Stimulated activated CD8-positive, alpha-beta memory T cell treated with anti-CD3 and anti-CD28 coated beads, Interleukin-12 subunit alpha, Interleukin-12 subunit beta, amount 100 ng/mL, for 24 hours (primary cell): ENCODE data around the gene ANKH.
A peak's percentile ranks its signal among the peaks of the same experiment; 100 is the strongest.

Source experiments
- DNase-seq: peaks from one replicate; pipeline ENCODE4 v3.0.0-alpha.2; 2020; ENCODE audit errors: extremely low read depth

The ANKH gene

GRCh38 chr5:14664270-14665100 lies 207.1 kb downstream of the ANKH start, which contains the start of gene OTULIN:
OTULIN (plus strand) TSS chr5:14664718; CDS start chr5:14664826, 108 bp downstream.
- peak; percentile 78 for DNase-seq

DNA sequence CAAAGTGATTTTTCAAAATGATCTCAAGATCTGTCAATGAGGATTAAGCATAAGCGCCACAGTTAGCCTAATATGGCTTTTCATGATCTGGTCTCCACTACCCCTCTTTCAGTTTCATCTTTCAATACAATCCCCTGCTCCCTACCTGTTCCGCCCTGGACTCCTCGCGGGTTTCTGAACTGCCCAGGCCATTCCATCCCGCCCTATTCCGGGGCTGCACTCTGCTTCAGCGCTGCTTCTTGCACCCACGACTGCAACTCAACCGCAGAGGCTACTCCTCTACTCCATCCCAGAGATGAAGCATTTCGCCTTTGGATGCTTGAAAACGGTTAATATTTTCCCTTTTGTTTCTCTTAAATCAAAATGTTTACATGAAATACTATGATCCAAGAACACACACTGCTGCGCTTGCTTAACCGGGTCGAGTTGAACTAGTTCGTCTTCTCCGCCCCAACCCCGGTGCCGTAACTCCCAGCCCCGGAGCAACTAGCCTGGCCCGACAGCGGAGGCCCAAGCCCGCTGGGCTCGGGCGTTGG lies 207.8 kb downstream of the ANKH start:
- no peak for DNase-seq

GRCh38 chr5:14662721-14663260 lies 208.8 kb downstream of the ANKH start:
- no peak for DNase-seq

DNA sequence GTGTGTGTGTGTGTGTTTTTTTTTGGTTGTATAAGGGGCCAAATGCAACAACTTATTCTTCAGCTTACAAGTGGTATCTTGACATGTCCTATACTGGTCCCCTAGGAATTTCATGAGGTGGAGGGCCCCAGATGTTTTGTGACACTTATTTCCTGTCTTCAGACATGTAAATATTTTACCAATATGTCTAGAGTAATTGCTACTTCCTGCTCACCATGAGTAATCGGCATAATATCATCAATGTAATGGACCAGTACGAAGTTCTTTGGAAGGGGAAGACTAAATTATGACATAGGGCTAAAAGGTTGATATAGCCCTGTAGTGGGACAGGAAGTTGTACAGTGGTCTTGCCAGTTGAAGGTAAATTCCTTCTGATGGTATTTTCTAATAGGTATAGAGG lies 210.7 kb downstream of the ANKH start:
- DNase-seq = no peak

DNA sequence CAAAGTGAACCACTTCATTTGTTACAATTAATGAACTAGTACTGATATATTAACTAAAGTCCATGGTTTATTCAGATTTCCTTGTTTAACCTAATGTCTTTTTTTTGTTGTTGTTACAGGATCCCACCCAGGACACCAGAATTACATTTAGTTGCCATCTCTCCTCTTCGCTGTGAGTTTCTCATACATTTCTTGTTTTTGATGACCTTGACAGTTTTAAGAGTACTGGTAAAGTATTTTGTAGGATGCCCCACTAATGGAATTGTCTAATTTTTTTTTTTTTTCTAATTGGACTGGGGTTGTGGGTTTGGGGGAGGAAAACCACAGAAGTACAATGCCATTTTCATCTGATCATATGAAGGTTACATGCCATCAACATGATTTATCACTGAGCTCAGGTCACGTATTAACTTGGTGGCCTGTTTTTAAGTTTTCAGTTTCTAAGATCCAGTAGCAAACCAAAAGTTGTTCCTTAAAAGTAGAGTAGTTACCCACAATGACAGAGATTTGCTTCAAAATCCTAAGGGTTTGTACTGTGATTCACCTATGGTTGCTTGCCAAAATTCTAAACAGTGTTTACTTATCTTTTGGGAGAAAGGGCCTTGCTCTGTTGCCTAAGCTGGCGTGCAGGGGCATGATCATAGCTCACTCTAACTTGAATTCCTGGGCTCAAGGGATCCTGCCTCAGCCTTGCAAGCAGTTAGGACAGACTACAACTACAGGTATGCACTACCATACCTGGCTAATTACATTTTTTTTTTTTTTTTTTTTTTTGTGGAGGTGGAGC lies 211.6 kb downstream of the ANKH start:
- no peak for DNase-seq

- DNase-seq = no peak
These were observed 214.7 kb downstream of the ANKH start for GRCh38 chr5:14656898-14657297.

DNA sequence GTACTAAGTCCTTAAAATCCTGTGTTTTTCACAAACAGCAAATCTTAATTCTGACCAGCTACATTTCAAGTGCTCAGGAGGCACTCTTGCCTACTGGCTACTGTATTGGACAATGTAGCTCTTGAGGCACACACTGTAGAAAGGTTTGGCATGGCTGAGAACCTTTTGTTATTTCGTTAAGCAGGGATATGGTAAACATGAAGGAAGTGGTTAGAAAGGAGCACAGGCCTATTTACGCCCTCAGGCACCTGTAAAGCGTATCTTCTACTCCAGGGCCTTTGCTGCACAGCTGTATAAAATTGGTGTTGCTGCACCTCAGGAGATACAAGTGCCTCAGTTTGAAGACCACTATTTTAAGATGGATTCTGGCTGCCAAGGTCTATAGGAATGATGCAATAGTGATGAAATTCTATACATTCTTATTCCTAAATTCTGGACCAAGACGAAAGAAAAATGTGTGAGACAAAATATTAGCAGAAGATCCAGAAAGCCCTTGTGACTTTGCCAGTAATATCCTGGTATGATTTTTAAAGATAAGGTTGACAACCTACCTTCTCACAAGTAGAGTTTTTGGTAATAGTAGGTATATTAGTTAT lies 216.3 kb downstream of the ANKH start:
- no peak for DNase-seq
